OCI-LY1 (cell line): ENCODE measurements around the gene BTG4.

Source experiments
- CTCF ChIP-seq: fragments of 200-600 bp; sonication (generic), shearing (Covaris generic); IDR thresholded peaks from 2 replicates; pipeline ENCODE4 v1.5.1; 2017; ENCODE audit warnings: mild to moderate bottlenecking, antibody characterized with exemption, low read length, moderate library complexity, mixed read lengths
- EZH2 ChIP-seq: fragments of 200-600 bp; sonication (generic), shearing (Covaris generic); IDR thresholded peaks from 2 replicates; pipeline ENCODE4 v1.8.0; 2017; ENCODE audit warnings: borderline replicate concordance, mixed run types, mild to moderate bottlenecking, antibody characterized with exemption, low read length, moderate library complexity, mixed read lengths

- TF ChIP-seq CTCF (no peak), EZH2 (no peak)
Measured at GRCh38 chr11:111460340-111460739, 51.8 kb downstream of the BTG4 start.
